ENCODE results near the gene OR2AT4.
A peak's percentile ranks its signal among the peaks of the same experiment; 100 is the strongest.
"Not testable (repeated sequence)": the region's sequence is repeated elsewhere in the genome, so short reads cannot be mapped to it uniquely, and the experiment has no call there.

Gene OR2AT4

GRCh38 chr11:75096456-75097172 lies at the start of gene OR2AT4:
OR2AT4 (minus strand) TSS chr11:75096876.
- DNase-seq (ENCODE audit: low read depth in 2 of 2, low spot score in 1 of 2) = no peak

- DNase-seq (ENCODE audit: low read depth in 2 of 2, low spot score in 1 of 2) = no peak
These were observed 49.4 kb upstream of the OR2AT4 start for GRCh38 chr11:75145972-75146519.

GRCh38 chr11:75145196-75145971 lies 48.7 kb upstream of the OR2AT4 start:
- DNase-seq (ENCODE audit: low read depth in 2 of 2, low spot score in 1 of 2) = no peak

- DNase-seq (ENCODE audit: low read depth in 2 of 2, low spot score in 1 of 2) = no peak
These were observed 48.0 kb upstream of the OR2AT4 start for GRCh38 chr11:75144716-75145014.

- no peak for DNase-seq (ENCODE audit: low read depth in 2 of 2, low spot score in 1 of 2)
These were observed 46.7 kb upstream of the OR2AT4 start for GRCh38 chr11:75143420-75143731.

GRCh38 chr11:75142714-75143419 lies 46.2 kb upstream of the OR2AT4 start:
- DNase-seq (ENCODE audit: low read depth in 2 of 2, low spot score in 1 of 2) = peak; percentile 36 to 51

GRCh38 chr11:75141166-75141565 lies 44.5 kb upstream of the OR2AT4 start:
- DNase-seq (ENCODE audit: low read depth in 2 of 2, low spot score in 1 of 2) = no peak

- DNase-seq (ENCODE audit: low read depth in 2 of 2, low spot score in 1 of 2) = peak; percentile 61 to 69
These were observed 43.8 kb upstream of the OR2AT4 start for GRCh38 chr11:75140269-75141138.

- DNase-seq (ENCODE audit: low read depth in 2 of 2, low spot score in 1 of 2) = no peak
These were observed 39.0 kb upstream of the OR2AT4 start for GRCh38 chr11:75135651-75136050.

- no peak for DNase-seq (ENCODE audit: low read depth in 2 of 2, low spot score in 1 of 2)
These were observed 38.5 kb upstream of the OR2AT4 start for GRCh38 chr11:75135021-75135650.

- DNase-seq (ENCODE audit: low read depth in 2 of 2, low spot score in 1 of 2) = no peak
These were observed 37.3 kb upstream of the OR2AT4 start for GRCh38 chr11:75133976-75134375.

GRCh38 chr11:75132080-75132479 lies 35.4 kb upstream of the OR2AT4 start:
- no peak for DNase-seq (ENCODE audit: low read depth in 2 of 2, low spot score in 1 of 2)

GRCh38 chr11:75126564-75126963 lies 29.9 kb upstream of the OR2AT4 start:
- no peak for DNase-seq (ENCODE audit: low read depth in 2 of 2, low spot score in 1 of 2)

- DNase-seq (ENCODE audit: low read depth in 2 of 2, low spot score in 1 of 2) = no peak
These were observed 21.9 kb upstream of the OR2AT4 start for GRCh38 chr11:75118577-75118976.

GRCh38 chr11:75114465-75114864 lies 17.8 kb upstream of the OR2AT4 start:
- no peak for DNase-seq (ENCODE audit: low read depth in 2 of 2, low spot score in 1 of 2)

GRCh38 chr11:75113030-75113429 lies 16.4 kb upstream of the OR2AT4 start:
- no peak for DNase-seq (ENCODE audit: low read depth in 2 of 2, low spot score in 1 of 2)

GRCh38 chr11:75112200-75112599 lies 15.5 kb upstream of the OR2AT4 start:
- DNase-seq (ENCODE audit: low read depth in 2 of 2, low spot score in 1 of 2) = no peak

GRCh38 chr11:75107187-75107586 lies 10.5 kb upstream of the OR2AT4 start:
- DNase-seq (ENCODE audit: low read depth in 2 of 2, low spot score in 1 of 2) = no peak

GRCh38 chr11:75105967-75106681 lies 9.4 kb upstream of the OR2AT4 start:
- not testable (repeated sequence) for DNase-seq (ENCODE audit: low read depth in 2 of 2, low spot score in 1 of 2)

GRCh38 chr11:75105462-75105925 lies 8.8 kb upstream of the OR2AT4 start:
- no peak for DNase-seq (ENCODE audit: low read depth in 2 of 2, low spot score in 1 of 2)

All from stimulated activated CD8-positive, alpha-beta memory T cell treated with anti-CD3 and anti-CD28 coated beads, Interleukin-4, amount 100 ng/mL, for 1 hour (primary cell).